GM21717 (cell line): ENCODE data around the gene ARID5B.
A peak's percentile ranks its signal among the peaks of the same experiment; 100 is the strongest.

ENCODE experiments used
- ATAC-seq: cut with Tn5 transposase; IDR thresholded peaks from one replicate; pipeline ENCODE4 v1.9.1; 2021; ENCODE audit warnings: mild to moderate bottlenecking, moderate library complexity; ENCODE audit not compliant: unreplicated experiment

ARID5B gene

GRCh38 chr10:62048470-62048869 is 147.0 kb downstream of the ARID5B start:
- no peak for ATAC-seq

GRCh38 chr10:62048919-62049623 is 147.6 kb downstream of the ARID5B start:
- peak; percentile 22 for ATAC-seq

GRCh38 chr10:62049624-62050345 is 148.3 kb downstream of the ARID5B start:
- ATAC-seq, result no peak

GRCh38 chr10:62050346-62050892 is 148.9 kb downstream of the ARID5B start:
- ATAC-seq, result no peak

- ATAC-seq, result peak; percentile 52
Observed at GRCh38 chr10:62050893-62051433, 149.5 kb downstream of the ARID5B start.

GRCh38 chr10:62052276-62052675 is 150.8 kb downstream of the ARID5B start:
- ATAC-seq, result no peak

GRCh38 chr10:62053860-62054259 is 152.4 kb downstream of the ARID5B start:
- no peak for ATAC-seq

GRCh38 chr10:62054408-62054807 is 152.9 kb downstream of the ARID5B start:
- peak; percentile 49 for ATAC-seq

- peak; percentile 43 for ATAC-seq
Observed at GRCh38 chr10:62054830-62055229, 153.3 kb downstream of the ARID5B start.

GRCh38 chr10:62056219-62056618 is 154.7 kb downstream of the ARID5B start:
- no peak for ATAC-seq

- ATAC-seq, result no peak
Observed at GRCh38 chr10:62056698-62057097, 155.2 kb downstream of the ARID5B start.

GRCh38 chr10:62057359-62057758 is 155.9 kb downstream of the ARID5B start:
- ATAC-seq, result no peak

GRCh38 chr10:62057850-62058249 is 156.4 kb downstream of the ARID5B start:
- ATAC-seq, result no peak

- ATAC-seq, result no peak
Observed at GRCh38 chr10:62058476-62058875, 157.0 kb downstream of the ARID5B start.

GRCh38 chr10:62058896-62059216 is 157.4 kb downstream of the ARID5B start:
- no peak for ATAC-seq

- ATAC-seq, result no peak
Observed at GRCh38 chr10:62059217-62059920, 157.9 kb downstream of the ARID5B start.

GRCh38 chr10:62062028-62062427 is 160.5 kb downstream of the ARID5B start:
- ATAC-seq, result no peak

GRCh38 chr10:62062752-62063512 is 161.4 kb downstream of the ARID5B start:
- ATAC-seq, result no peak

GRCh38 chr10:62063795-62064472 is 162.4 kb downstream of the ARID5B start:
- ATAC-seq, result no peak

- no peak for ATAC-seq
Observed at GRCh38 chr10:62067560-62067959, 166.1 kb downstream of the ARID5B start.
